Central memory CD8-positive, alpha-beta T cell (primary cell): Measurements from ENCODE around the gene RHBDL1.

Experiments used
- ATAC-seq: fragments of 150-1000 bp; cut with Tn5 transposase; replicated peaks from 2 replicates; pipeline ENCODE4 v1.10.0; 2022; ENCODE audit warnings: mild to moderate bottlenecking, moderate FRiP score, moderate number of reproducible peaks; ENCODE audit not compliant: poor library complexity, severe bottlenecking; ENCODE audit errors: extremely low read depth
- DNase-seq, 2 donors: peaks; one replicate each; pipeline ENCODE4 v3.0.0; 2021; ENCODE audit warnings: low spot score in 2 of 2
- H3K27ac Mint-ChIP-seq: one replicate; pipeline ENCODE4 v1.8.0; 2022; ENCODE audit warnings: low read depth, mild to moderate bottlenecking, moderate library complexity, mixed read lengths
- H3K27me3 Mint-ChIP-seq: one replicate; pipeline ENCODE4 v1.8.0; 2022; ENCODE audit warnings: mixed read lengths
- H3K36me3 Mint-ChIP-seq: one replicate; pipeline ENCODE4 v1.8.0; 2022; ENCODE audit warnings: mild to moderate bottlenecking, moderate library complexity, mixed read lengths; ENCODE audit not compliant: insufficient read depth
- H3K4me1 Mint-ChIP-seq: one replicate; pipeline ENCODE4 v1.8.0; 2022; ENCODE audit warnings: mixed read lengths
- H3K4me3 Mint-ChIP-seq: one replicate; pipeline ENCODE4 v1.8.0; 2022; ENCODE audit warnings: mild to moderate bottlenecking, moderate library complexity, mixed read lengths
- H3K9me3 Mint-ChIP-seq: one replicate; pipeline ENCODE4 v1.8.0; 2022; ENCODE audit warnings: mixed read lengths

The RHBDL1 gene

GRCh38 chr16:674968-675883, at the start of gene RHBDL1:
RHBDL1 (plus strand) TSS chr16:675671; CDS start chr16:675791, 120 bp downstream.
- ATAC-seq (no peak), DNase-seq (no peak)
- Mint-ChIP-seq H3K27me3 (no peaks in the 10 kb centered on the region), H3K36me3 (peaks cover 13% of the 10 kb centered on the region), H3K4me1 (peaks cover 9% of the 10 kb centered on the region), H3K9me3 (no peaks in the 10 kb centered on the region), H3K4me3 (peak within 1 kb of the TSS; percentile 50), H3K27ac (no peak within 1 kb of the TSS)

DNA sequence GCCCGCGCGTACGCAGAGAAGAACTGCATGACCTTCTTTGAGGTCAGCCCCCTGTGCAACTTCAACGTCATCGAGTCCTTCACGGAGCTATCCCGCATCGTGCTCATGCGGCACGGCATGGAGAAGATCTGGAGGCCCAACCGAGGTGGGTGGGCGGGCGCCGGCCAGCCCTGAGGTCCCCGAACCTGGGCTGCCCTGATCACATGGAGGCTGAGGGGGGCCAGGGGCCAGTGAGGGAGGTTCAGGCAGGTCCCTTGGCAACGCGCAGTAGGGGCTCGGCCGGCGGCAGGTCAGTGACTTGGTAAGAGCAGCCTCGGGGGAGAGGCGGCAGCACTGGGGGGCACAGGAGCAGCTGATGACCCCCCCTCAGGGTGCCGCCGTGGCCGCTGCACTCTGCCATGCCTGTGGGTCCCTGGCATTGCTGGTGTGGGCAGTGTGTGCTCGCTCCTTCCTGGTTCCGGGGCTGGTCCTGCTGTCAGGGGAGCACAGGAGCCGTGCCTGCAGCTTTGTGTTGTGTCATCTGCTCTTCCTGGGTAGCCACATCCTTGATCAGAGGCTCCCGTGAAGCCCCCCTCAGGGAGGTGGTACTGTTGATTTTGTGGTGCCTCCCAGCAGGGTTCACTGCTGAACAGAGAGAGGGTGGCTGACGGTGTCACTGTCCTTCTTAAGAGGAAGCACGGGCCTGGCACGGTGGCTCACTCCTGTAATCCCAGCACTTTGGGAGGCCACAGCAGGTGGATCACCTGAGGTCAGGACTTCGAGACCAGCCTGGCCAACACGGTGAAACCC, 49.3 kb upstream of the RHBDL1 start:
- no peaks in the 10 kb centered on the region for H3K4me1 Mint-ChIP-seq
- ATAC-seq (no peak), DNase-seq (no peak)
- no peak overlapping the region for H3K27ac Mint-ChIP-seq
- no peaks in the 10 kb centered on the region for H3K27me3 Mint-ChIP-seq
- no peak overlapping the region for H3K4me3 Mint-ChIP-seq
- peaks cover 9% of the 10 kb centered on the region for H3K36me3 Mint-ChIP-seq
- H3K9me3 Mint-ChIP-seq = no peaks in the 10 kb centered on the region

DNA sequence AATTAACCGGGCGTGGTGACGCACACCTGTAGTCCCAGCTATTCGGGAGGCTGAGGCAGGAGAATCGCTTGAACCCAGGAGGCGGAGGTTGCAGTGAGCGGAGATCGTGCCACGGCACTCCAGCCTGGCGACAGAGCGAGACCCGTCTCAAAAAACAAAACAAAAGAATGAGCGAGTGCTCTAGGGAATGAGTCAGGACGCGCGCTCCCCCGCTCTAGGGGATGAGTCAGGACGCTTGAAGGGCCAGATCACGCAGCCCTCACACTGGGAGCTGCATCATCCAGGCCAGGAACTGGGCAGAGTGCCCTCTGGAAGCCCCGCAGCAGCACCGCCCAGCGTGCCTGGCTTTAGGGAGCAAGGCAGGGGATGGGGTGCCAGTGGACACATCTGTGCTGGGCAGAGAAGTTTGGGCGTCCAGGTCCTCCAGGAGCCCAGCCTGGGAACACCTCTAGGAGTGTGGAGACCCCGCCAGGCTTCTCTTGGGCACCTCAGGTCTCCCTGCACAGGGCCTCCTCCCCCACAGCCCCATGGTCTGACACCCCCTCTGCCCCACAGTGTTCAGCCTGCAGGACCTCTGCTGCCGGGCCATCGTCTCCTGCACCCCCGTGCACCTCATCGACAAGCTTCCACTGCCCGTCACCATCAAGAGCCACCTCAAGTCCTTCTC, 48.6 kb upstream of the RHBDL1 start:
- H3K27me3 Mint-ChIP-seq = no peaks in the 10 kb centered on the region
- H3K9me3 Mint-ChIP-seq = no peaks in the 10 kb centered on the region
- ATAC-seq = no peak
- peaks cover 9% of the 10 kb centered on the region for H3K36me3 Mint-ChIP-seq
- no peak for DNase-seq
- H3K4me1 Mint-ChIP-seq = no peaks in the 10 kb centered on the region
- no peak overlapping the region for H3K27ac Mint-ChIP-seq
- H3K4me3 Mint-ChIP-seq = no peak overlapping the region

DNA sequence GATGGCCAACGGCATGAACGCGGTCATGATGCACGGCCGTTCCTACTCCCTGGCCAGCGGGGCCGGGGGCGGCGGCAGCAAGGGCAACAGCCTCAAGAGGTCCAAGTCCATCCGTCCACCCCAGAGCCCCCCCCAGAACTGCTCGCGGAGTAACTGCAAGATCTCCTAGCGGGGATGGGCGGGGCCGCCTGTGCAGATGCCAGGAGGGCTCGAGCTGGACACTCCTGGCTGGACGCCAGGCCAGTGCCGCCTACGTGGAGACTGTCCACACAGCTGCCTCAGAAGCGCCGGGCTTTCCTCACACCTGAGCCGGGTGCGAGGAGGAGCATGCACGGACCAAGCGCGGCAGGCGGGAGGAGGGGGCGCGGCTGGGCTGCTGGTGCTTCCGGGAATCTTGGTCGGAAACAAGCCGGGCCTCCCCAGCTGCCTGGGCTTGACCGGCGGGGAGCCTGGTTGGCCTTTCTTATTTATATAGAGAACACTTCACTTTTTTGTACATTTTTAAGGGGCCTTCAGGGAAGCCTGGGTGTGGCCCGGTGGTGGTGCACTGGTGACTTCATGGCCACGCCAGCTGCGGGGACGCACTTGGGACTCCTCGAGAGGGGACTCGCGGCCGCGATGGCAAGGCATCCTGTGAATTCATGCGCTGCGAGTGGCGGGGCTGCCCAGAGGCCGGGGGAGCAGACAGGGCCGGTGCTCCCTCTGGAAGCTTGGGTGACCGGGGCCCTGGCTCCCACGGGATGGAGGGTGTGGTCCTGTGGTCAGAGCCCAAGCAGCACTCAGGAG, 47.8 kb upstream of the RHBDL1 start:
- Mint-ChIP-seq H3K4me3 (no peak overlapping the region), H3K27ac (no peak overlapping the region)

DNA sequence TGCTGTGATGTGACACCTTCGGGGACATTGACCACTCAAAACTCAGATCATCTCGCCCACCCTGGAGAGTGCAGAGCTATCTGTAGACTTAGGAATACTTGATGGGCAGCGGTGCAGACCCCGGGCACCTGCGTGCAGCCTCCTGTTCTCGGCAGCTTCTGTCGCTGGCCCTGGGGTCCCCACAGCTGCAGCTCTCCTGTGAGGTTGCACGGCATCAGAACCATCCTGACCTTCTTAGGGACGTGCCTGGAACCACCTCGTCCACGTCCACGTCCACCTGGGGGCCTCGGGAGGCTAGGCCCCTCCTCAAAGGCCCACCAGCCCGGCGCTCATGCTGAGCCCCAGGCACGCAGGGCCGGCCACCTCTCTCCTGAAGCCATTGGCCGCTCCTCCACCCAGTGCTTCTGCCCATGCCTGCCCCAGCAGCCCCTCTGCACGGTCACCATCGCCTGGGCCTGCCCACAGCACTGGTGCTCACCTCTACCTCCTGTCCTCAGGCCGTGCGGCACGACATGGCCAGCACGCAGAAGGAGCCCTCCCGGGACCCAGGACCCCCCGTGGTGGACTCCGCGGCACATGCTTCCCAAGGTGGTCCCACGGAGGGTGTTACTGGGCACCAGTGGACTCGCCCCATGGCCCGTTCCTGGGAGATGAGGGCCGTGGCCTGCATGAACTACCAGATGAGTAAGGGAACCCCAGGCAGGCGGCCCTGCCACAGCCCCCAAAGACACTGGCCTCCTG, 47.0 kb upstream of the RHBDL1 start:
- no peak for DNase-seq
- no peak for ATAC-seq
- Mint-ChIP-seq H3K9me3 (no peaks in the 10 kb centered on the region), H3K36me3 (peaks cover 9% of the 10 kb centered on the region), H3K4me3 (no peak overlapping the region), H3K27me3 (no peaks in the 10 kb centered on the region), H3K4me1 (no peaks in the 10 kb centered on the region), H3K27ac (no peak overlapping the region)

More for the DNA sequence above, 47.8 kb upstream of the RHBDL1 start:
- Mint-ChIP-seq H3K27me3 (no peaks in the 10 kb centered on the region), H3K9me3 (no peaks in the 10 kb centered on the region), H3K36me3 (peaks cover 9% of the 10 kb centered on the region), H3K4me1 (no peaks in the 10 kb centered on the region)
- ATAC-seq (no peak), DNase-seq (no peak)

GRCh38 chr16:629185-629832, 46.2 kb upstream of the RHBDL1 start:
- Mint-ChIP-seq H3K36me3 (peaks cover 13% of the 10 kb centered on the region), H3K4me3 (no peak overlapping the region), H3K9me3 (no peaks in the 10 kb centered on the region), H3K4me1 (no peaks in the 10 kb centered on the region), H3K27me3 (no peaks in the 10 kb centered on the region), H3K27ac (no peak overlapping the region)
- ATAC-seq (no peak), DNase-seq (no peak)

DNA sequence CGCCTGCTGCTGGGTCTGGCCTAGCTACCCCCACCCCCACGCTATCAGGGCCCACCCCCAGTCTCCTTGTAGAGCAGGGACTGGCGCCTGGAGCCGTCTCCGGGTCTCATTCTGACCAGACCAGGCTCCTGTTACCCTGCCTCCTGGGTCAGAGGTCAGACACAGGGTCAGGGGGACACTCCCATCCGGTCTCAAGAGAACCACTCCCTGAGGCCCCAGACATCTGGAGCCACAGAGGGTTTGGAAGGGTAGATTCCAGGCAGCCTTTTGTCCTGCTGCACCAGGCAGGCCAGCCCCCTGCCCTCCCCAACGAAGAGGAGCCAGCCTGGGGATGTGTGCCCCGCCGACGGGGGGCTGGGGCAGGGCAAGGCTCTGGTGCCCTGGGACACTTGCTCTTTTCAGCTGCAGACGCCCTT, 45.6 kb upstream of the RHBDL1 start:
- no peak for DNase-seq
- no peaks in the 10 kb centered on the region for H3K4me1 Mint-ChIP-seq
- H3K4me3 Mint-ChIP-seq = no peak overlapping the region
- H3K27ac Mint-ChIP-seq = no peak overlapping the region
- peaks cover 13% of the 10 kb centered on the region for H3K36me3 Mint-ChIP-seq
- no peaks in the 10 kb centered on the region for H3K9me3 Mint-ChIP-seq
- H3K27me3 Mint-ChIP-seq = no peaks in the 10 kb centered on the region
- ATAC-seq = no peak

DNA sequence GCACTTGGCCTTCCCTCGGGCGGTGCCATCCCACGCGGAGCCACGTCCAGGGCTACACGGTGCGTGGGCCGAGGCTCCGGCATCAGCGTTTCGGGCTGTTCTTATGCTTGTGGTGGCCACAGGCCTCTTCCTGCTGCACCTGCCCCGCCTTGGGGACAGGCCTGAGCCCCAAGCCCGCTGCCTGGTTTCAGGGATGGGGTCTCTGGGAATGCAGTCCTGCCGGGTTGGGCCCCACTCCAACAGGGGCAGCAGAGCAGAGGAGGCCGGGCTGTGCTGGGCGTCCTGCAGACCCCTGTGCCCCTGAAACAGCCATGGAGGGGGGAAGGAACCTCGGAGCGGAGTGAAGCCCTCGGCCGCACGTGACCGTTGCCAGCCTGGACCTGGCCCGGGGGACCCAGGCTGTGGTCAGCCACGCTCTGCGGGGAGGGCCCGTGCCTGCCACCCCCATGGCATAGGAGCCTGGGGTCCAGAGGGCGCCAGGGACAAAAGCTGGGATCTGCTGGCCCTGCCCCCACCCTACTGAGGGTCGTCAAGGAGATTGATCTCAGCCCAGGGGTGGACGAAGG, 45.1 kb upstream of the RHBDL1 start:
- Mint-ChIP-seq H3K4me3 (no peak overlapping the region), H3K9me3 (no peaks in the 10 kb centered on the region), H3K27me3 (no peaks in the 10 kb centered on the region), H3K36me3 (peaks cover 13% of the 10 kb centered on the region), H3K27ac (no peak overlapping the region), H3K4me1 (no peaks in the 10 kb centered on the region)
- DNase-seq = no peak
- no peak for ATAC-seq

DNA sequence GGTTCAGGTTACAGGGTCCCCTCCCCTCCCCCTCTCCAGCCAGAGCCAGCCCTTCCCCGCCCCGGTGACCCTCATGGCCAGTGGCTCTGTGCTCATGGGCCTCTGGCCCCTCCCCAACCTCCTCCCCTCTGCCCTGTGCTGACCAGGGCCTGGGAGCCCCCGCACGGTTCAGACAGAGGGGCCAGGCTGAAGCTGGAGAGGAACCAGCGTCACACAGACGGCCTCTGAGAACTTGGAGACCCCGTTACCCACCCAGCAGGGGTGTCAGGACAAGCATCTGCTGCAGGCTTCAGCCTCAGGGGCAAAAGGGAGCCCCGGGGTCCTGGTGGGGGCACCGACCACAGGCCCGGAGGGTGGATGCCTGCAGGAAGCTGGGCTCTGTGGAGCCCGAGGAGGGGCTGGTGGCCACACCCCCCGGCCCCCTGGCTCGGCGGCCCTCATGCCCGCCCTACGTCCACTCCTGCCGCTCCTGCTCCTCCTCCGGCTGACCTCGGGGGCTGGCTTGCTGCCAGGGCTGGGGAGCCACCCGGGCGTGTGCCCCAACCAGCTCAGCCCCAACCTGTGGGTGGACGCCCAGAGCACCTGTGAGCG, 44.6 kb upstream of the RHBDL1 start, which contains the start of gene WFIKKN1:
WFIKKN1 (plus strand) TSS at position 171 of the 591 bp plus-strand sequence; CDS start at position 440, 269 bp downstream.
- H3K27ac Mint-ChIP-seq = no peak within 1 kb of the TSS
- no peaks in the 10 kb centered on the region for H3K9me3 Mint-ChIP-seq
- ATAC-seq (no peak), DNase-seq (no peak)
- H3K27me3 Mint-ChIP-seq = no peaks in the 10 kb centered on the region
- H3K4me1 Mint-ChIP-seq = no peaks in the 10 kb centered on the region
- peaks cover 13% of the 10 kb centered on the region for H3K36me3 Mint-ChIP-seq
- no peak within 1 kb of the TSS for H3K4me3 Mint-ChIP-seq

- H3K4me1 Mint-ChIP-seq = peaks cover 7% of the 10 kb centered on the region
Measured at GRCh38 chr16:631808-632358, 43.6 kb upstream of the RHBDL1 start.

More at GRCh38 chr16:631808-632358, 43.6 kb upstream of the RHBDL1 start:
- Mint-ChIP-seq H3K4me3 (no peak overlapping the region), H3K9me3 (no peaks in the 10 kb centered on the region), H3K27me3 (no peaks in the 10 kb centered on the region), H3K36me3 (peaks cover 19% of the 10 kb centered on the region), H3K27ac (no peak overlapping the region)
- DNase-seq (no peak), ATAC-seq (no peak)
